Vagina (tissue), 2 donors: ENCODE data around the gene CACNA1H. TPM values are rescaled to one million over a fixed set of nuclear protein-coding genes. Genes with fewer than 3 reads are reported as not detected.

Experiments used
- DNase-seq, 2 donors: peaks; one replicate each; pipeline ENCODE4 v3.0.0-alpha.2; 2017; ENCODE audit errors: extremely low spot score in 2 of 2
- H3K27ac ChIP-seq: fragments of 200-600 bp; sonication (generic); one replicate; pipeline ENCODE4 v1.5.1; 2019
- H3K27me3 ChIP-seq: fragments of 200-600 bp; sonication (generic); one replicate; pipeline ENCODE4 v1.5.1; 2019
- H3K36me3 ChIP-seq, 2 donors: fragments of 200-600 bp; sonication (generic); one replicate each; pipeline ENCODE4 v1.5.1; 2017 to 2019
- H3K4me1 ChIP-seq: fragments of 200-600 bp; sonication (generic); one replicate; pipeline ENCODE4 v1.5.1; 2019
- H3K4me3 ChIP-seq, 2 donors: fragments of 200-600 bp; sonication (generic); 1 replicate in 1 of 2; 2 replicates in 1 of 2; pipeline ENCODE4 v1.5.1; 2016 to 2019
- H3K9me3 ChIP-seq: fragments of 200-600 bp; sonication (generic); one replicate; pipeline ENCODE4 v1.5.1; 2019
- CTCF ChIP-seq, 3 experiments: fragments of 450-650 bp in 2 of 3; fragments of 200-600 bp in 1 of 3; sonication (generic) in 1 of 3; IDR thresholded peaks; one replicate each; pipeline ENCODE4 v1.5.1; 2017 to 2019; ENCODE audit warnings: antibody characterized with exemption in 3 of 3, mild to moderate bottlenecking in 2 of 3, moderate library complexity in 2 of 3
- POLR2A ChIP-seq, 2 donors: fragments of 450-650 bp; IDR thresholded peaks; one replicate each; pipeline ENCODE4 v1.6.1; 2017; ENCODE audit warnings: antibody characterized with exemption in 2 of 2, mild to moderate bottlenecking in 2 of 2, moderate library complexity in 2 of 2
- POLR2AphosphoS5 ChIP-seq, 2 donors: sonication (generic); formaldehyde crosslinking; IDR thresholded peaks; one replicate each; pipeline ENCODE4 v1.9.0; 2017; ENCODE audit warnings: antibody characterized with exemption in 2 of 2, mild to moderate bottlenecking in 2 of 2, low read depth in 1 of 2; ENCODE audit not compliant: insufficient read depth in 1 of 2
- intact Hi-C: fragments of 100-400 bp; cut with DNase I; formaldehyde crosslinking; loops from one replicate; pipeline ENCODE4 v1.15.1; 2023
- total RNA-seq: library from RNA; depleted of rRNA; stranded (reverse); fragments of >200 nt; gene quantifications from one replicate; pipeline ENCODE4 v1.2.3, GENCODE V29; 2016

CACNA1H gene
- total RNA-seq, 1 donor from 2014 or later: 10.8 TPM

- H3K4me3 ChIP-seq: no peak overlapping the region
- TF ChIP-seq POLR2AphosphoS5 (IDR thresholded peaks at IDR 0.05; ENCODE audit: insufficient read depth in 1 of 2, low read depth in 1 of 2) (no peak), POLR2A (IDR thresholded peaks at IDR 0.05) (no peak), CTCF (IDR thresholded peaks at IDR 0.05) (no peak)
- peaks cover 4% of the 10 kb centered on the region for H3K27me3 ChIP-seq
- H3K9me3 ChIP-seq: no peaks in the 10 kb centered on the region
- no peak for DNase-seq
- intact Hi-C loops: no loop called here
- no peaks in the 10 kb centered on the region for H3K36me3 ChIP-seq
- no peak overlapping the region for H3K27ac ChIP-seq
- peaks cover 7% of the 10 kb centered on the region for H3K4me1 ChIP-seq
These were observed 39.4 kb upstream of the CACNA1H start for GRCh38 chr16:1113489-1113888.

GRCh38 chr16:1113889-1114526 lies 38.9 kb upstream of the CACNA1H start:
- no peak overlapping the region for H3K4me3 ChIP-seq
- DNase-seq: no peak
- H3K4me1 ChIP-seq: peaks cover 2% of the 10 kb centered on the region
- TF ChIP-seq POLR2AphosphoS5 (IDR thresholded peaks at IDR 0.05; ENCODE audit: insufficient read depth in 1 of 2, low read depth in 1 of 2) (no peak), POLR2A (IDR thresholded peaks at IDR 0.05) (no peak), CTCF (IDR thresholded peaks at IDR 0.05) (no peak)
- intact Hi-C loops: no loop called here
- no peaks in the 10 kb centered on the region for H3K9me3 ChIP-seq
- H3K36me3 ChIP-seq: no peaks in the 10 kb centered on the region
- H3K27me3 ChIP-seq: peaks cover 4% of the 10 kb centered on the region
- H3K27ac ChIP-seq: no peak overlapping the region

- H3K4me1 ChIP-seq: no peaks in the 10 kb centered on the region
- H3K27me3 ChIP-seq: peaks cover 4% of the 10 kb centered on the region
- intact Hi-C loops: no loop called here
- H3K9me3 ChIP-seq: no peaks in the 10 kb centered on the region
- no peak for DNase-seq
- H3K4me3 ChIP-seq: no peak overlapping the region
- H3K36me3 ChIP-seq: no peaks in the 10 kb centered on the region
- H3K27ac ChIP-seq: no peak overlapping the region
- TF ChIP-seq POLR2A (IDR thresholded peaks at IDR 0.05): no peak
- no peak for TF ChIP-seq POLR2AphosphoS5 (IDR thresholded peaks at IDR 0.05; ENCODE audit: insufficient read depth in 1 of 2, low read depth in 1 of 2)
- TF ChIP-seq CTCF (IDR thresholded peaks at IDR 0.05): no peak
These were observed 36.2 kb upstream of the CACNA1H start for GRCh38 chr16:1116693-1117077.

GRCh38 chr16:1117176-1117900 lies 35.6 kb upstream of the CACNA1H start:
- intact Hi-C loops: no loop called here
- no peak for TF ChIP-seq POLR2AphosphoS5 (IDR thresholded peaks at IDR 0.05; ENCODE audit: insufficient read depth in 1 of 2, low read depth in 1 of 2)
- no peak for TF ChIP-seq POLR2A (IDR thresholded peaks at IDR 0.05)
- TF ChIP-seq CTCF (IDR thresholded peaks at IDR 0.05): no peak
- no peak for DNase-seq
- no peaks in the 10 kb centered on the region for H3K36me3 ChIP-seq
- no peak overlapping the region for H3K27ac ChIP-seq
- no peaks in the 10 kb centered on the region for H3K9me3 ChIP-seq
- no peaks in the 10 kb centered on the region for H3K4me1 ChIP-seq
- H3K4me3 ChIP-seq: no peak overlapping the region
- H3K27me3 ChIP-seq: peaks cover 4% of the 10 kb centered on the region

GRCh38 chr16:1117926-1118325 lies 35.0 kb upstream of the CACNA1H start:
- TF ChIP-seq POLR2A (IDR thresholded peaks at IDR 0.05): no peak
- TF ChIP-seq POLR2AphosphoS5 (IDR thresholded peaks at IDR 0.05; ENCODE audit: insufficient read depth in 1 of 2, low read depth in 1 of 2): no peak
- TF ChIP-seq CTCF (IDR thresholded peaks at IDR 0.05): no peak

More at GRCh38 chr16:1117926-1118325, 35.0 kb upstream of the CACNA1H start:
- Histone ChIP-seq H3K4me3 (no peak overlapping the region), H3K4me1 (no peaks in the 10 kb centered on the region), H3K9me3 (no peaks in the 10 kb centered on the region), H3K36me3 (no peaks in the 10 kb centered on the region), H3K27ac (no peak overlapping the region), H3K27me3 (peaks cover 4% of the 10 kb centered on the region)
- no peak for DNase-seq
- intact Hi-C loops: no loop called here
